IMR-90 (cell line): ENCODE measurements around the gene IPMK. TPM values are rescaled to one million over a fixed set of nuclear protein-coding genes. Genes with fewer than 3 reads are reported as not detected.

ENCODE experiments used
- ATAC-seq: fragments of 200-7000 bp; cut with Tn5 transposase; 2 replicates; pipeline ENCODE4 v1.9.1; 2020; ENCODE audit warnings: low read depth, mild to moderate bottlenecking, moderate library complexity
- BruUV-seq: library from RNA; stranded (reverse); fragments of 400-500 nt; replicated peaks from 2 replicates; lab custom pipeline; 2021; lab: Mats Ljungman, UMichigan
- CTCF ChIA-PET: fragments of 300-600 bp; formaldehyde crosslinking; extraction: SDS; loops from one replicate; lab custom pipeline; 2021; ENCODE audit warnings: antibody characterized with exemption; lab: Yijun Ruan, JAX
- POLR2A ChIA-PET: fragments of 300-600 bp; sonication (Branson Sonifier 250); formaldehyde crosslinking; loops from one replicate; lab custom pipeline; 2022; ENCODE audit warnings: antibody characterized with exemption; ENCODE audit not compliant: unreplicated experiment; lab: Charles Lee
- DNase-seq: peaks from one replicate; pipeline ENCODE4 v3.0.0; 2013
- H2AFZ ChIP-seq: replicated peaks from 2 replicates; pipeline ENCODE3; 2013; ENCODE audit warnings: low read length, mild to moderate bottlenecking; ENCODE audit not compliant: poor library complexity
- H2AK5ac ChIP-seq: 2 replicates; pipeline ENCODE4 v1.6.1; 2013; ENCODE audit warnings: low read depth, low read length, inconsistent platforms
- H2AK9ac ChIP-seq: replicated peaks from 2 replicates; pipeline ENCODE3; 2013; ENCODE audit warnings: mild to moderate bottlenecking, low read depth, low read length, moderate library complexity; ENCODE audit not compliant: poor library complexity
- H2BK120ac ChIP-seq: 2 replicates; pipeline ENCODE4 v1.6.1; 2013; ENCODE audit warnings: low read depth, low read length, inconsistent platforms
- H2BK15ac ChIP-seq: 3 replicates; pipeline ENCODE4 v1.6.1; 2013; ENCODE audit warnings: low read depth, low read length, inconsistent platforms
- H2BK20ac ChIP-seq: 2 replicates; pipeline ENCODE4 v1.6.1; 2013; ENCODE audit warnings: low read depth, mild to moderate bottlenecking, inconsistent platforms, low read length, moderate library complexity
- H2BK5ac ChIP-seq: 2 replicates; pipeline ENCODE4 v1.6.1; 2013; ENCODE audit warnings: mild to moderate bottlenecking, low read depth, low read length, inconsistent platforms; ENCODE audit not compliant: poor library complexity, severe bottlenecking
- H3K14ac ChIP-seq: replicated peaks from 2 replicates; pipeline ENCODE4 v1.6.1; 2013; ENCODE audit warnings: low read depth, low read length, inconsistent platforms
- H3K18ac ChIP-seq: 2 replicates; pipeline ENCODE4 v1.6.1; 2013; ENCODE audit warnings: low read depth, low read length, control low read depth
- H3K23ac ChIP-seq: 2 replicates; pipeline ENCODE4 v1.6.1; 2013; ENCODE audit warnings: low read depth, low read length, inconsistent platforms
- H3K27ac ChIP-seq: 2 replicates; pipeline ENCODE4 v1.5.1; 2013; ENCODE audit warnings: mild to moderate bottlenecking, control low read depth, low read length; ENCODE audit not compliant: insufficient read depth
- H3K27me3 ChIP-seq: 2 replicates; pipeline ENCODE4 v1.6.1; 2013; ENCODE audit warnings: low read length; ENCODE audit not compliant: control insufficient read depth, insufficient read depth
- H3K36me3 ChIP-seq: 2 replicates; pipeline ENCODE4 v1.6.1; 2013; ENCODE audit warnings: low read length, mixed read lengths; ENCODE audit not compliant: control insufficient read depth, insufficient read depth
- H3K4ac ChIP-seq: 2 replicates; pipeline ENCODE4 v1.6.1; 2013; ENCODE audit warnings: low read depth, low read length, inconsistent platforms
- H3K4me1 ChIP-seq: 2 replicates; pipeline ENCODE4 v1.6.1; 2013; ENCODE audit warnings: low read length, mixed read lengths; ENCODE audit not compliant: control insufficient read depth, insufficient read depth
- H3K4me2 ChIP-seq: 2 replicates; pipeline ENCODE4 v1.6.1; 2013; ENCODE audit warnings: low read depth, mild to moderate bottlenecking, control low read depth, low read length, moderate library complexity
- H3K4me3 ChIP-seq: 2 replicates; pipeline ENCODE4 v1.5.1; 2013; ENCODE audit warnings: low read depth, mild to moderate bottlenecking, control low read depth, low read length, moderate library complexity; ENCODE audit not compliant: insufficient read depth
- H3K56ac ChIP-seq: 2 replicates; pipeline ENCODE4 v1.6.1; 2013; ENCODE audit warnings: low read length, inconsistent platforms; ENCODE audit not compliant: insufficient read depth; ENCODE audit errors: extremely low read depth
- H3K79me1 ChIP-seq, 2 experiments: 2 replicates each; pipeline ENCODE4 v1.6.1; 2013; ENCODE audit warnings: low read length in 2 of 2, inconsistent platforms in 1 of 2, low read depth in 1 of 2
- H3K9ac ChIP-seq: 2 replicates; pipeline ENCODE4 v1.6.1; 2013; ENCODE audit warnings: low read depth, low read length, control low read depth
- H3K9me1 ChIP-seq: 2 replicates; pipeline ENCODE4 v1.6.1; 2013; ENCODE audit warnings: low read length, inconsistent platforms; ENCODE audit not compliant: insufficient read depth
- H3K9me3 ChIP-seq: 2 replicates; pipeline ENCODE4 v1.6.1; 2013; ENCODE audit warnings: low read length; ENCODE audit not compliant: control insufficient read depth, insufficient read depth
- H4K20me1 ChIP-seq: 2 replicates; pipeline ENCODE4 v1.6.1; 2013; ENCODE audit warnings: low read length, inconsistent platforms; ENCODE audit not compliant: insufficient read depth
- H4K5ac ChIP-seq: 2 replicates; pipeline ENCODE4 v1.6.1; 2013; ENCODE audit warnings: mild to moderate bottlenecking, low read depth, low read length, control low read depth
- H4K8ac ChIP-seq, 2 experiments: 2 replicates each; pipeline ENCODE4 v1.6.1; 2013; ENCODE audit warnings: low read depth in 2 of 2, low read length in 2 of 2, control low read depth in 1 of 2, inconsistent platforms in 1 of 2
- H4K91ac ChIP-seq: 2 replicates; pipeline ENCODE4 v1.6.1; 2013; ENCODE audit warnings: low read depth, low read length, inconsistent platforms; ENCODE audit not compliant: insufficient read depth
- CEBPB ChIP-seq: IDR thresholded peaks from 2 replicates; pipeline ENCODE4 v1.6.1; 2012; ENCODE audit warnings: low read depth, low read length, improper control_type of control experiment
- MAZ ChIP-seq: IDR thresholded peaks from 2 replicates; pipeline ENCODE4 v1.6.1; 2012; ENCODE audit warnings: low read depth, mild to moderate bottlenecking, low read length, improper control_type of control experiment, moderate library complexity, borderline replicate concordance
- MXI1 ChIP-seq: IDR thresholded peaks from 2 replicates; pipeline ENCODE4 v1.6.1; 2012; ENCODE audit warnings: low read depth, mild to moderate bottlenecking, low read length, moderate library complexity, borderline replicate concordance
- POLR2A ChIP-seq: IDR thresholded peaks from 2 replicates; pipeline ENCODE4 v1.6.1; 2012; ENCODE audit warnings: mild to moderate bottlenecking, low read depth, low read length
- WGBS, 2 experiments: methylation state at CpG; one replicate each; pipeline versions ENCODE4 v1.1.5 to v1.1.7; 2013; ENCODE audit warnings: missing lambda C conversion rate in 2 of 2; ENCODE audit not compliant: insufficient read length in 1 of 2; ENCODE audit errors: extremely low coverage in 2 of 2; 5-methylcytosine and 5-hydroxymethylcytosine counted together
- dilution Hi-C: fragments of 300-500 bp; cut with HindIII; formaldehyde crosslinking; loops from one replicate; pipeline ENCODE4 v1.14.3; 2018; ENCODE audit warnings: low sequenced_read_pairs; ENCODE audit not compliant: unreplicated experiment
- in situ Hi-C: fragments of 300-500 bp; cut with MboI; formaldehyde crosslinking; loops from 3 replicates; pipeline ENCODE4 v1.14.3; 2019; ENCODE audit warnings: low sequenced_read_pairs, inconsistent platforms, mixed read lengths
- intact Hi-C: fragments of 100-400 bp; cut with micrococcal nuclease; formaldehyde crosslinking; loops from 2 replicates; pipeline ENCODE4 v1.10.0; 2022
- polyA plus RNA-seq, 3 experiments: library from polyadenylated mRNA; depleted of rRNA; stranded (reverse); fragments of >200 nt; gene quantifications; 2 replicates each; pipeline ENCODE4 v1.2.3, GENCODE V29; 2012; ENCODE audit warnings: low replicate concordance in 1 of 3
- total RNA-seq: library from RNA; depleted of rRNA; stranded (reverse); fragments of >200 nt; gene quantifications from 2 replicates; pipeline ENCODE4 v1.2.3, GENCODE V29; 2012
- TF ChIP-seq, protein P1 (sequence below): fragments of 150-350 bp; IDR thresholded peaks from 2 replicates; pipeline ENCODE4 v1.6.1; 2017; ENCODE audit warnings: mild to moderate bottlenecking, antibody characterized with exemption, low read length, low read depth

IPMK gene
- total and polyA plus RNA-seq, 2 of the 4 experiments (the other 2 are of a cell fraction) = 0.89 to 2.0 TPM

DNA sequence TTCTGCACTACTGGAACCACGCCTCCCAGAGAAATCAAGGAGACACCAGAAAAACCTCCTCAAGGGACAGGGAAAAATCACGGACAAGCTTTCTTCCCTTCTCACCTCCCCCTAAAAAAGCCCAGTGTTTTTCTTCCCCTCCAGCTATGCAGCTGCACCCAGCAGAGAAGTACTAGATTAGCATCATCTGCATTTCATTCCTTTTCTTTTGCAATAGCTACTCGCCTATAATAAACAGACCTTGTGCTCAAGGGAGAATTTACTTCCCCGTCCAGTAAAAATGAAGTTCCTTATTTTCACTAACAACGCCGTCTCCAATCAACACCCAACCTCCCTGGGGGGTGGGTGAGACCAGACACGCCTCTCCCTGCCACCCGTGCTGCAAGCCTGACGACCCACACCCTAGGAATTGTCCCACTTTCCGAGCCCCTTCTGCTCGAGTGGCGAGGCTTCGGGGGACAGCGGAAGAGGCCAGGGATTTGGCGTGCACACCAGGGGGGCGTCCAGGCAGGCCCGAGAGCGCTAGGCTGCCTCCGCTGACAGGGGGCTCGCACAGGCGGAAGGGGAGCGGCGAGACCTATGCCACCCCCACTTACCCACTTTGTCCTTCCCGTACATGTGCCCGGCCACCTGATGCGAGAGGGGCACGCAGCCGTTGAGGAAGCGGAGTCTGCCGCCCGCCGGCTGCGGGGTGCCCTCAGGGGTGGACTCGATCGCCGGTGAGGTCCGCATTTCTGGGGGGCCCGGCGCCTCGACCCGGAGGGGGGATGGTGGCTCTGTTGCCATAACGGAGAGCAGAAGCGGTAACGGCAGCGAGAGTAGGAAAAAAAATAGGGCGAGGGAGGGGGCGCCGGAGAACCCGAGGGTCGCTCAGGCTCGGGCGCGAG lies 625 bp downstream of the IPMK start:
- peak overlapping the region; percentile 85 for H3K4me2 ChIP-seq
- no peak overlapping the region for H2BK15ac ChIP-seq
- DNase-seq (peak; percentile 59), ATAC-seq (peak; percentile 2)
- H3K4ac ChIP-seq = peak overlapping the region; percentile 75
- TF ChIP-seq MAZ (peak; percentile 77; the same call in 1 of the 2 replicates), CEBPB (peak; percentile 82), MXI1 (peak; percentile 3; the same call in 1 of the 2 replicates), POLR2A (no peak; the same call in 1 of the 2 replicates)
- TF ChIP-seq, protein P1, sequence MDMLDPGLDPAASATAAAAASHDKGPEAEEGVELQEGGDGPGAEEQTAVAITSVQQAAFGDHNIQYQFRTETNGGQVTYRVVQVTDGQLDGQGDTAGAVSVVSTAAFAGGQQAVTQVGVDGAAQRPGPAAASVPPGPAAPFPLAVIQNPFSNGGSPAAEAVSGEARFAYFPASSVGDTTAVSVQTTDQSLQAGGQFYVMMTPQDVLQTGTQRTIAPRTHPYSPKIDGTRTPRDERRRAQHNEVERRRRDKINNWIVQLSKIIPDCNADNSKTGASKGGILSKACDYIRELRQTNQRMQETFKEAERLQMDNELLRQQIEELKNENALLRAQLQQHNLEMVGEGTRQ = peak; percentile 16; the same call in 1 of the 2 replicates
- 0% methylated on average over 23 of the region's 53 CpGs; no CpG with 5 or more reads in 1 of the 2 experiments for WGBS, 2 experiments
- H4K5ac ChIP-seq = 0 out of 2 replicates have a peak overlapping the region, but pooled peaks have one; percentile 36
- peak overlapping the region; percentile 51 for H3K9ac ChIP-seq
- H2AK9ac ChIP-seq = peak overlapping the region; percentile 31
- no peaks in the 10 kb centered on the region for H3K9me3 ChIP-seq
- intact Hi-C loops (no loop called here), dilution Hi-C loops (no loop called here), in situ Hi-C loops (no loop called here)
- ChIA-PET POLR2A (no interaction called here), CTCF (interaction anchor here (1.3 kb wide), 1 partner anchor 24 kb away, joined by 4 read pairs; no protein-coding TSS in a partner anchor)
- H3K56ac ChIP-seq = peak overlapping the region; percentile 37
- H4K91ac ChIP-seq = no peak overlapping the region; the same call in 1 of the 2 replicates
- no peaks in the 10 kb centered on the region for H3K36me3 ChIP-seq
- BruUV-seq = no TSS peak
- no peaks in the 10 kb centered on the region for H3K9me1 ChIP-seq
- peak overlapping the region; percentile 30 for H3K18ac ChIP-seq
- H3K79me1 ChIP-seq = peaks cover 9 to 39% of the 10 kb centered on the region in 2 experiments
- peak overlapping the region; percentile 64 for H3K23ac ChIP-seq
- peak overlapping the region; percentile 42; the same call in 1 of the 2 replicates for H2BK120ac ChIP-seq
- H3K27me3 ChIP-seq = no peaks in the 10 kb centered on the region
- H3K14ac ChIP-seq = peak overlapping the region; percentile 40; the same call in 1 of the 2 replicates
- no peaks in the 10 kb centered on the region for H3K4me1 ChIP-seq
- peak overlapping the region; percentile 98 for H2AFZ ChIP-seq
- H2BK20ac ChIP-seq = no peak overlapping the region
- peak overlapping the region in 1 of 2 experiments; percentile 29; a peak in 1 of 4 replicates for H4K8ac ChIP-seq
- peak overlapping the region; percentile 70 for H3K4me3 ChIP-seq
- peak overlapping the region; percentile 57 for H3K27ac ChIP-seq
- no peak overlapping the region; the same call in none of the 2 replicates for H2AK5ac ChIP-seq
- H4K20me1 ChIP-seq = no peaks in the 10 kb centered on the region; the same call in 1 of the 2 replicates
- peak overlapping the region; percentile 73 for H2BK5ac ChIP-seq
